PFSK-1 (cell line): Measurements from ENCODE around the gene ZDHHC20.

Source experiments
- FOXP2 ChIP-seq: optimal IDR thresholded peaks from 2 replicates; pipeline ENCODE3; 2011; ENCODE audit warnings: borderline replicate concordance, control low read depth, inconsistent platforms; ENCODE audit not compliant: insufficient read depth; ENCODE audit errors: extremely low read length, extremely low read depth
- POLR2AphosphoS5 ChIP-seq: IDR thresholded peaks from 2 replicates; pipeline ENCODE4 v1.6.1; 2012; ENCODE audit warnings: low read depth, mild to moderate bottlenecking, control low read depth, low read length, moderate library complexity
- SIN3A ChIP-seq: IDR thresholded peaks from 2 replicates; pipeline ENCODE4 v1.6.1; 2012; ENCODE audit warnings: mild to moderate bottlenecking, low read length, moderate library complexity, borderline replicate concordance; ENCODE audit not compliant: insufficient read depth
- TF ChIP-seq, protein P1 (sequence below), 2 experiments: IDR thresholded peaks; 2 replicates each; pipeline versions ENCODE4 v1.6.1 to v1.8.0; 2011 to 2012; ENCODE audit warnings: low read depth in 2 of 2, low read length in 2 of 2, control low read depth in 1 of 2, inconsistent platforms in 1 of 2, mild to moderate bottlenecking in 1 of 2, moderate library complexity in 1 of 2; ENCODE audit not compliant: insufficient read depth in 1 of 2

DNA sequence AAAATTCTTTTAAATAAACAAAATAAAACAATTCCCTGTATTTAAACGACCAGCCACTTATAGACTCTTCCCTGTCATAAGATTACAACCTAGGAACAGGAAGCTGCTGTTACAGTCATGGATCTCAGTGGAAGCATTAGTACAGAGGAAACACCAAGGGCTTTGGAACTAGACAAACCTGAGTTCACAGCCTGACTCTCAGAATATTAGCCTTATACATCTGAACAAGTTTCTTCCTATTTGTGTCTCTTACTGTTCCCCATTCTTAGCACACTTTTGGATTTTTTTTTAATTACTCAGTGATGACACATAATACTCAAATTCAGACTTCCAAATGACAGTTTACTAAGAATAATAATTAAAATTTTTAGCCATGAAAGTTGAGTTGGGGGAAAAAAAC is 46.1 kb downstream of the ZDHHC20 start:
- no peak for TF ChIP-seq POLR2AphosphoS5
- TF ChIP-seq, protein P1, sequence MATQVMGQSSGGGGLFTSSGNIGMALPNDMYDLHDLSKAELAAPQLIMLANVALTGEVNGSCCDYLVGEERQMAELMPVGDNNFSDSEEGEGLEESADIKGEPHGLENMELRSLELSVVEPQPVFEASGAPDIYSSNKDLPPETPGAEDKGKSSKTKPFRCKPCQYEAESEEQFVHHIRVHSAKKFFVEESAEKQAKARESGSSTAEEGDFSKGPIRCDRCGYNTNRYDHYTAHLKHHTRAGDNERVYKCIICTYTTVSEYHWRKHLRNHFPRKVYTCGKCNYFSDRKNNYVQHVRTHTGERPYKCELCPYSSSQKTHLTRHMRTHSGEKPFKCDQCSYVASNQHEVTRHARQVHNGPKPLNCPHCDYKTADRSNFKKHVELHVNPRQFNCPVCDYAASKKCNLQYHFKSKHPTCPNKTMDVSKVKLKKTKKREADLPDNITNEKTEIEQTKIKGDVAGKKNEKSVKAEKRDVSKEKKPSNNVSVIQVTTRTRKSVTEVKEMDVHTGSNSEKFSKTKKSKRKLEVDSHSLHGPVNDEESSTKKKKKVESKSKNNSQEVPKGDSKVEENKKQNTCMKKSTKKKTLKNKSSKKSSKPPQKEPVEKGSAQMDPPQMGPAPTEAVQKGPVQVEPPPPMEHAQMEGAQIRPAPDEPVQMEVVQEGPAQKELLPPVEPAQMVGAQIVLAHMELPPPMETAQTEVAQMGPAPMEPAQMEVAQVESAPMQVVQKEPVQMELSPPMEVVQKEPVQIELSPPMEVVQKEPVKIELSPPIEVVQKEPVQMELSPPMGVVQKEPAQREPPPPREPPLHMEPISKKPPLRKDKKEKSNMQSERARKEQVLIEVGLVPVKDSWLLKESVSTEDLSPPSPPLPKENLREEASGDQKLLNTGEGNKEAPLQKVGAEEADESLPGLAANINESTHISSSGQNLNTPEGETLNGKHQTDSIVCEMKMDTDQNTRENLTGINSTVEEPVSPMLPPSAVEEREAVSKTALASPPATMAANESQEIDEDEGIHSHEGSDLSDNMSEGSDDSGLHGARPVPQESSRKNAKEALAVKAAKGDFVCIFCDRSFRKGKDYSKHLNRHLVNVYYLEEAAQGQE (IDR thresholded peaks at IDR 0.05; ENCODE audit: insufficient read depth in 1 of 2, low read depth in 2 of 2, low read length in 2 of 2), result no peak
- no peak for TF ChIP-seq SIN3A
- TF ChIP-seq FOXP2, result no peak
